Measurements from ENCODE around the gene TP63. TPM values are rescaled to one million over a fixed set of nuclear protein-coding genes. Genes with fewer than 3 reads are reported as not detected.

Gene TP63
- polyA plus RNA-seq, 2 of the 4 experiments (the other 2 are of a cell fraction): 1.5 to 5.4 TPM

- Histone ChIP-seq H3K4me1 (0 out of 3 replicates have a peak, but pooled peaks cover 4% of the 10 kb centered on the region), H3K27ac (peak overlapping the region in 1 of 2 experiments; percentile 63; a peak in 3 of 6 replicates), H3K4me2 (no peak overlapping the region), H3K4me3 (no peak overlapping the region), H3K9me3 (no peaks in the 10 kb centered on the region)
- ATAC-seq (no peak), FAIRE-seq (no peak), DNase-seq (ENCODE audit: low read depth in 1 of 2, low spot score in 1 of 2) (no peak)
- WGBS (ENCODE audit: missing lambda C conversion rate): 92% methylated on average over 2 of the region's 2 CpGs
- POLR2A ChIA-PET: no interaction called here
- CTCF ChIA-PET: no interaction called here
- TF ChIP-seq, protein P1, sequence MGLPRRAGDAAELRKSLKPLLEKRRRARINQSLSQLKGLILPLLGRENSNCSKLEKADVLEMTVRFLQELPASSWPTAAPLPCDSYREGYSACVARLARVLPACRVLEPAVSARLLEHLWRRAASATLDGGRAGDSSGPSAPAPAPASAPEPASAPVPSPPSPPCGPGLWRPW (IDR thresholded peaks at IDR 0.05): no peak
- TF ChIP-seq NFE2L2 (conservative IDR thresholded peaks at IDR 0.05; ENCODE audit: low read length) (no peak), BHLHE40 (IDR thresholded peaks at IDR 0.05; ENCODE audit: low read depth, low read length) (no peak), RCOR1 (IDR thresholded peaks at IDR 0.05; ENCODE audit: low read depth, low read length) (no peak), SREBF2 (IDR thresholded peaks at IDR 0.05) (no peak)
- TF ChIP-seq, protein P2, sequence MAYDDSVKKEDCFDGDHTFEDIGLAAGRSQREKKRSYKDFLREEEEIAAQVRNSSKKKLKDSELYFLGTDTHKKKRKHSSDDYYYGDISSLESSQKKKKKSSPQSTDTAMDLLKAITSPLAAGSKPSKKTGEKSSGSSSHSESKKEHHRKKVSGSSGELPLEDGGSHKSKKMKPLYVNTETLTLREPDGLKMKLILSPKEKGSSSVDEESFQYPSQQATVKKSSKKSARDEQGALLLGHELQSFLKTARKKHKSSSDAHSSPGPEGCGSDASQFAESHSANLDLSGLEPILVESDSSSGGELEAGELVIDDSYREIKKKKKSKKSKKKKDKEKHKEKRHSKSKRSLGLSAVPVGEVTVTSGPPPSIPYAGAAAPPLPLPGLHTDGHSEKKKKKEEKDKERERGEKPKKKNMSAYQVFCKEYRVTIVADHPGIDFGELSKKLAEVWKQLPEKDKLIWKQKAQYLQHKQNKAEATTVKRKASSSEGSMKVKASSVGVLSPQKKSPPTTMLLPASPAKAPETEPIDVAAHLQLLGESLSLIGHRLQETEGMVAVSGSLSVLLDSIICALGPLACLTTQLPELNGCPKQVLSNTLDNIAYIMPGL (CRISPR knock-in tag; IDR thresholded peaks at IDR 0.05; ENCODE audit: borderline replicate concordance): no peak
Measured at GRCh38 chr3:189849262-189849661, 218.1 kb downstream of the TP63 start.

DNA sequence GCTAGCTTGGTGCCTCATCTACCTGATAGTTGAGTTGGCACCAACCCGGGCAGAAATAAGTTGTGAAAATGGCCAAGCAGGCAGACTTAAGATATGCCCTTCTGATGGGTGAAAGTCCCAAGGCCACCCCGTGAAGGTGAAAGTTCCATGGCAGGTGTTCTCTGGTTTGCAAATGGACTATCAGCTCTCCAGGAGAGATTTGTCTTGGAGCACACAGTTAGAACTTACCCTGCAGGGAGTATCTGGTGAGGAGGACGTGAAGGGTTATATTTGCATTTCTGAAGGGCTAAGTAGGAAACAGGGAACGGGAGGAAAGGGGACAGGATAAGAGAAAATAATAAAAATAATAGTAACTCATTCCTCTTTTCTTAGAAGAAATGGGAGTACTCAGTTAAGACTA is 220.5 kb downstream of the TP63 start:
- no peaks in the 10 kb centered on the region for H3K9me3 ChIP-seq
- POLR2A ChIA-PET: no interaction called here
- CTCF ChIA-PET: no interaction called here
- FAIRE-seq (no peak), DNase-seq (ENCODE audit: low read depth in 1 of 2, low spot score in 1 of 2) (no peak), ATAC-seq (no peak)
- no peak overlapping the region for H3K4me2 ChIP-seq
- whole genome bisulfite sequencing (ENCODE audit: missing lambda C conversion rate): 75% methylated on average over 4 of the region's 4 CpGs
- H3K4me1 ChIP-seq: 0 out of 3 replicates have a peak, but pooled peaks cover 4% of the 10 kb centered on the region
- TF ChIP-seq GATA3 (IDR thresholded peaks at IDR 0.05; ENCODE audit: borderline replicate concordance) (no peak), PHF8 (IDR thresholded peaks at IDR 0.05; ENCODE audit: borderline replicate concordance, low read depth) (no peak), FOSL2 (IDR thresholded peaks at IDR 0.05) (no peak), FOSL2 (CRISPR knock-in tag; IDR thresholded peaks at IDR 0.05) (no peak), RFX5 (IDR thresholded peaks at IDR 0.05) (no peak), ZSCAN20 (CRISPR knock-in tag; IDR thresholded peaks at IDR 0.05) (no peak), SREBF2 (IDR thresholded peaks at IDR 0.05) (no peak), NPAS2 (CRISPR knock-in tag; IDR thresholded peaks at IDR 0.05; ENCODE audit: borderline replicate concordance) (no peak), CEBPB (IDR thresholded peaks at IDR 0.05) (no peak), ZNF302 (CRISPR knock-in tag; IDR thresholded peaks at IDR 0.05) (no peak), NR3C1 (IDR thresholded peaks at IDR 0.05) (no peak)
- TF ChIP-seq, protein P1 (IDR thresholded peaks at IDR 0.05): no peak
- no peak overlapping the region for H3K4me3 ChIP-seq
- no peak overlapping the region for H3K27ac ChIP-seq

DNA sequence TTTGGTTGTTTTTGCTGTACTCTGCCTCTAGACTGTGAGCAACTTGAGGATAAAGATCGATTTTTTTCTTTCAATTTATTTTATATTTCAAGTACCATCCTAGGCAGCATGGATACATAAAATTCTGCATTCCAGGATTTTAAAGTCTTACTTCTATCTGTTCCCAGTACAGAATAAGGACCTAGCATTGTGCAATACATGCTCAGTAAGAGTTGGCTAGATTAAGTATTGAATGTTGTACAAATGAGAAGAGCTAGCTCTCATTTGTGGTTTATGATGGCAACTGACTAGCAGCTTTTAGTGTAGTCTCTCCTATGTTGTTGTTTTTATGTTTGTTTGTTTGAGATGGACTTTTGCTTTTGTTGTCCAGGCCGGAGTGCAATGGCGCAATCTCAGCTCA is 222.7 kb downstream of the TP63 start:
- Histone ChIP-seq H3K27ac (no peak overlapping the region), H3K4me3 (no peak overlapping the region), H3K4me2 (no peak overlapping the region), H3K9me3 (no peaks in the 10 kb centered on the region), H3K4me1 (no peaks in the 10 kb centered on the region)
- ChIA-PET CTCF (no interaction called here), POLR2A (no interaction called here)
- DNase-seq (ENCODE audit: low read depth in 1 of 2, low spot score in 1 of 2): no peak
- no peak for FAIRE-seq
- ATAC-seq: no peak
- 82% methylated on average over 3 of the region's 3 CpGs for whole genome bisulfite sequencing (ENCODE audit: missing lambda C conversion rate)
- TF ChIP-seq CEBPB (IDR thresholded peaks at IDR 0.05): 0 out of 4 replicates have a peak, but pooled peaks of 1 of the 2 experiments have one; percentile 23
- no peak for TF ChIP-seq CTCF (IDR thresholded peaks at IDR 0.05)

GRCh38 chr3:189860296-189860695 is 229.1 kb downstream of the TP63 start:
- FAIRE-seq: no peak
- Histone ChIP-seq H3K27ac (no peak overlapping the region), H3K4me1 (no peaks in the 10 kb centered on the region), H3K4me3 (no peak overlapping the region), H3K9me3 (no peaks in the 10 kb centered on the region), H3K4me2 (no peak overlapping the region)
- 94% methylated on average over 4 of the region's 4 CpGs for WGBS (ENCODE audit: missing lambda C conversion rate)
- TF ChIP-seq HOXA7 (CRISPR knock-in tag; IDR thresholded peaks at IDR 0.05) (no peak), HEYL (CRISPR knock-in tag; IDR thresholded peaks at IDR 0.05) (no peak), HOXB5 (CRISPR knock-in tag; IDR thresholded peaks at IDR 0.05) (no peak), RFX5 (IDR thresholded peaks at IDR 0.05) (no peak), ZSCAN20 (CRISPR knock-in tag; IDR thresholded peaks at IDR 0.05) (no peak), FOSB (CRISPR knock-in tag; IDR thresholded peaks at IDR 0.05) (no peak), FOSL2 (IDR thresholded peaks at IDR 0.05) (no peak), FOSL2 (CRISPR knock-in tag; IDR thresholded peaks at IDR 0.05) (no peak), MYC (IDR thresholded peaks at IDR 0.05; ENCODE audit: borderline replicate concordance, low read length) (no peak)
- no peak for ATAC-seq
- DNase-seq (ENCODE audit: low read depth in 1 of 2, low spot score in 1 of 2): no peak
- ChIA-PET POLR2A (no interaction called here), CTCF (no interaction called here)

Data from A549 (cell line).